Colon (tissue), 2 donors: ENCODE results near the gene GADL1.

Experiments
- FAIRE-seq: peaks from 2 replicates; lab custom pipeline; 2012; peaks lifted over from hg19 to GRCh38; lab: Jason Lieb, UNC
- donor health status: control.
- donor health status: control.

The GADL1 gene

GRCh38 chr3:30805695-30806094, 88.8 kb downstream of the GADL1 start:
- FAIRE-seq: no peak

- no peak for FAIRE-seq
Measured at GRCh38 chr3:30804984-30805383, 89.5 kb downstream of the GADL1 start.

DNA sequence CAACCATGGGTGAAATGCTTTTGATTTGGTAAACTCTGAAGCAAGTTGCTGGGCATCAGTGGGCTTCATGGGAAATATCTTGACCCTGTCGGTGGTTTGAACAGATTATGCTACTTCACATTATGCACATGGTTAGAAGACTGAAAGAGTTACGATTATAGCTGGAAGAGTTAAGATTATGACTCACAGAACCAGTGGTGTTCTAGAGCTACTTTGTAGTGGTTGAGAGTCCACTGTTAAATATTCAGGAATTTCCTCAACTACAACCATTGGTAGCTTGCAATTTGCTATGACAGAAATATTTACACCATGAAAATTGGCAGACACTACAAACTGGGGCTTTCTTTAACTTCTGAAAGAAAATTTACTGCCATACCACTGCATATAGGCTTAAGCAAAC, 99.3 kb downstream of the GADL1 start:
- no peak for FAIRE-seq

DNA sequence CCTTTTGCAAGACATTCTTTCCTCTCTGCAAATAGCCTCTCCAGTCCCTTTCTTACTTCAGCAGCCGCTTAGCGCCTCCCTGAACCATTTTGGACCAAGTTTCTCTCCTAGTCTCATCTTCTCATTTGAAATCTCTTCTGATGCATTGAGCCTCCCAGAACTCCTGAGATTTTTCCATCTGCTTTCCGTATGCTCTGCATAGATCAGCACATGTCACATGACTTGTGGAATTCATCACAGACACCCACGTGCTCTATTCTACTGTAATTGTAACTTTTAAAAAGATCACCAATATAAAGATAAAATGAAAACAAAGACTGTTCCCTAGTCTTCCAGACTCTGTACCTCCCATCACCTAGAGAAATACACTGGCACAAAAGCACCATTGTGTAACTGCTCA, 100.7 kb downstream of the GADL1 start:
- no peak for FAIRE-seq

- FAIRE-seq: no peak
Measured at GRCh38 chr3:30790150-30790549, 104.3 kb downstream of the GADL1 start.

- no peak for FAIRE-seq
Measured at GRCh38 chr3:30786365-30786764, 108.1 kb downstream of the GADL1 start.

- FAIRE-seq: no peak
Measured at GRCh38 chr3:30779686-30780287, 114.7 kb downstream of the GADL1 start.

GRCh38 chr3:30778933-30779332, 115.5 kb downstream of the GADL1 start:
- no peak for FAIRE-seq

DNA sequence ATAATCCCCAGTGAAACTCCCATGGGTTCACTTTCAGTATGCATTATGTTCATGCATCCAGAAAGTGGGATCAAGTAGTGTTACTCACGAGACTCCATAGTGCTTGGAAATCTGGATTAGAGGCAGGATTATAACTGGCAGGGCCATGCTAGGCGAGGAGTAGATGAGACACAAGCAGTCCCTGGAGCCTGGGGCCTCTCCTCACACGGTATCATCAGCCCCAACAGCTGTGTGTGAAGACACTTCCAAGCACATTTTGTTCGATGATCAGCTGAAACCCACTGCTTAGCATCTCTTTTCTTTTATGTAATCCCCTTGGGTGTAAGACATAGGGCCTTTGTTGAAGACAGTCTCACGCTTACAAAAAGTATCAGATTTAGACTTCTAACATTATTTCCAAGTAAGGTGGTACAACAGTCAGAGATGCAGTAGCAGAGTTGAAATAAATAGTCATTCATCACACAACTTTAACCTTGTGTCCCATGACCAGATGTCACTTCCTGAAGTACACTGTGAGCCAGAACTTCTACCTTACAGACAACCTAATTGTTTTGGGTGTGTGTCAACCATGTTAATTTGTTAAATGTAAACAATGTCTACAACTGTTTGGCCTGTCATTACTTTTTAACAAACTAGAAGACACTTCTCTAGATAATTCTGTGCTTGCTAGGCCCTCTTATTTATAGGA, 116.9 kb downstream of the GADL1 start:
- no peak for FAIRE-seq

- FAIRE-seq: no peak
Measured at GRCh38 chr3:30776186-30776815, 118.2 kb downstream of the GADL1 start.

GRCh38 chr3:30775040-30775439, 119.4 kb downstream of the GADL1 start:
- FAIRE-seq: no peak

DNA sequence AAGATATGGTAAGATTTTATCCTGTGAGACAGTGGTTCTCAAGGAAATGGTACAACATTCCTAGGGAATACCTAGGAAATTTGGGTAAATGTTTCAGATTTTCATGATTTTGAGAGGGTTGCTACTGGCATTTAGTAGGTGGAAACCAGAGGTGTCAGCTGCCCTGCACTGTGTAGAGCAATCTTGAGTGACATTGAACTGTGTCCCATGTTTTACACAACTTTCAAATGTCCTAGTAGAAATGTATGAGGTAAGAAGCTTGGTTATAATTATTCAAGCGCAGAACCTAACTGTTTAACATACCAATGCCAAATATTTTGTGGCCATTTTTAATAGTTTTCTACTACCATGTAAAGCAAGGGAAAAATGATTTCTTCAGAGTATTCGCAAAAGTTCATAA, 120.4 kb downstream of the GADL1 start:
- no peak for FAIRE-seq

GRCh38 chr3:30770387-30770786, 124.1 kb downstream of the GADL1 start:
- FAIRE-seq: no peak

DNA sequence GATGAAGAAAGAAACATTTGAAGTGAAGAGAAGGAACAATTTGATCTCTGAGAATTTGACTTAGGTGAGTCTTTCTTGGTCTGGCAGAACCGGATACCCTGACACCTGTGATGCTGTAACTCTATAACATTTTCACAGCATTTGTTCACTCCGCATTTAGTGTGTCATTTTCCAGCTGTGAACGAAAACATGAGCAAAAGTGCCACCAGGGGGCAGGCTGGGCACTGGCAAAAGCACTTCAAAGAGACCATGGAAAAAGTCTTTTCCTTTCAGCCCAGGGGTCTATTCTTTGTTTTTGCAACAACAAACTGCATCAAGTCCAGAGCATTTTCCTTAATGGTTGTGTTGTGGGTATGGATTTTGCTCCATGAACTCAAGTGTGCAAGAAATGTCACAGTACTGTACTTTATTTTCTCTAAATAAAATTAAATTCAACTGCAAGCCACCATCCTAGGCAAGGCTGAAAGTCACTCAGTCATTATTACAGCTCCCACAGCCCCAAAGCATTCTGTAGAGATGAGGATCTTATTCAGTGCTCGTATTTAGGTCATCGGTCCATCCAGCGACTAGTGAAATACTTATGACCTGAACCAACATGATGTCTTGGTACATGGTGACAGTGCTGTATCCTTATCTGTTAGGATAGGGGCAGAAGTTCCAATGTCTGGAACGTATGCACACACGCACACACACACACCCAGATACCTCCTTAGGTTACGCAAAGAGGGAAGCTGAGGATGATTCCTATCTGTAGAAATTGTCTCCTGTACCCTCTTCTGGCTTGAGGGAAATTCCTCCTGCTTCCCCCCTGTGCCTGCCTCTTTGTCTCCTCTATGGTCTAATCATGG, 125.5 kb downstream of the GADL1 start:
- no peak for FAIRE-seq

GRCh38 chr3:30768046-30768445, 126.4 kb downstream of the GADL1 start:
- FAIRE-seq: no peak

GRCh38 chr3:30766522-30766921, 127.9 kb downstream of the GADL1 start:
- no peak for FAIRE-seq

DNA sequence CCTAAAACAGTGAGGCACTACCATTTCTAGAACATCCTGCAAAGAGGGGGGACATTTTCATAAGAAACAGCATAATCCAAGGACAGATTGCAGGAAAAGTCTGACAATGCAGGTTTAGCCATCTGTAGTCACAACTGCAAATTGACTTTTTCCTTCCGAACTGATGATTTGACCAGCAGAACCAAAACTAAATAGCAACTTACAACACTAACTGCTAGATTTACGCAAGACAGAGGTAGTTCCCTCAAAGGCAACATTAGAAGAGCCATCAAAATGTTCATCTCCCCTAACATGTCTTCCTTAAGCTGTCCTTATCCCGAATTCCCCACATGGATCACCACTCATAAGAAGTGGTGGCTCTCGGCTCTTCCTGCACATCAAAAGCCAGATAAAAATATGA, 129.6 kb downstream of the GADL1 start:
- no peak for FAIRE-seq

DNA sequence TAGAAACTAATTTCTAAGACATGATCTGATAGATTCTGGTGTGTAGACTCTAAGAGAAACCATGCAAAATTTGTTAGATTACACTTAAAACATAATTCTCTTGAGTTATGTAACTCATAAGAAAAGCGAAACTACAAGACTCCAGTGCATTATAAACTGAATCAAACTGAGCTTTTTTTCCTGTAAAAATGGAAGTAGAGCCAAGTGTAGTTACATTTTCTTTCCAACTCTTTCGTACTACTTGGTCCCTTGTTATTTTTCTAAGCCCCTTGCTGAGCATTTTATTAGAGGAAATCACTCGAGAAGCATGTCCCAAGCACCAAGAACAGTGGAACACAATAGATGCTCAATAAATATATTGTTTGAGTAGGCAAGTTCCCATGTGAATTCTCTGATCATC, 130.2 kb downstream of the GADL1 start:
- no peak for FAIRE-seq

DNA sequence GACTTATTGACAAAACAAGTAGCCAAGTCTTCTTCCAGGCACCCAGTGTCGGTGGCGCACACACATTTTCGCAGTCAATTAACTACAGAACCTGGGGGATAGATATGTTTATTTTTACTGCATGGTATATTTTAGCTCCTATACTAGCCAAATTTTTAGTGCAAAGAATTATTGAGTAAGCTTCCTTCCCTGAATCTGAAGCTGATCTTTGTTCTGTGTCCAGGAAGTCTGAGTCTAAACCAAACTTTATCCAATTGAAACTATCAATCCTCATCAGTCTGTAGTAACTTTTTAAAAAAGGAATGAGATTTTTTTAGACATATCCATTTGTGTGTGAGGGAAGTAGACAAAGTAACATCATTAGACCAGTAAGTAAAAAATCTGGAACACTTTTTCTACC, 133.1 kb downstream of the GADL1 start:
- no peak for FAIRE-seq

DNA sequence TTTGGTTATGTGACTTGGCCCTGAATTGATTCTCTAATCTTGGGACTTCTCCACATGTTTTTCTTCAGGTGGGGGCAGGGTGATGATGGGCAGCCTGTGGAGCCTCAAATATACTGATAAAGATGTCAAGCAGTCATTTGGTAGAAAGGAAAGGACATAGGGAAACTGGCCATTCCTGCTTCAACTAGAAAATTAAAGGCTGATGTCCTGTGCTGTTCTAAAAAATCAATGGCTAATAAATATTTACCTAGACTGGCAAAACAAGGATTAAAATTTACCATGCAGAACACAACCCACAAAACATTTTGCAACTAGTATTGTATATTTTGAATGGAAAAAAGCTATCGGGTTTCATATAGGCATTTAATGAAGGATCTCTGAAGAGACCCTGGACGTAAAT, 133.7 kb downstream of the GADL1 start:
- FAIRE-seq: no peak

GRCh38 chr3:30760040-30760695, 134.3 kb downstream of the GADL1 start:
- no peak for FAIRE-seq

DNA sequence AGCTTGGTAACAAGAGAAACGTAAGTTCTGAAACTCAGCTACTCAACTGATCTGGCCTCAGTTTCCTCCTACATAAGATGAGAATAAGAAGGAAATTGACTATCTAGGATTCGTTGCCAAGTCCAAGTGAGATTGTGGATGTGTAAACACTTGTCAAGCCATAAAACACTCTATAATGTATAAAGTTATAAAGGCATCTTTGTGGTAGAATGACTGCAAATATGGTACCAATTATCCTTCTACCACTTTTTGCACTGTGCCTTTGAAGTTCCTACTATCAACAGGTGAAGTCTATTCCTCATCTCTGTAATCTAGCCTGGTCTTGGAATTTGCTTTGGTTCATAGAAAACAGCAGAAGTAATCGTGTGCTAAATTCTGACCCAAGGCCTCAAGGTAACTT, 138.2 kb downstream of the GADL1 start:
- FAIRE-seq: no peak
